ENCODE data around the gene UGT1A7.
"Not testable (repeated sequence)": the region's sequence is repeated elsewhere in the genome, so short reads cannot be mapped to it uniquely, and the experiment has no call there.

UGT1A7 gene

GRCh38 chr2:233681521-233682099, at the start of gene UGT1A7:
UGT1A7 (plus strand) TSS chr2:233681901; CDS start chr2:233681938, 37 bp downstream.
- DNase-seq = no peak

GRCh38 chr2:233636306-233636705, 45.4 kb upstream of the UGT1A7 start, which contains the start of gene UGT1A10:
UGT1A10 (plus strand) TSS chr2:233636448; CDS start chr2:233636523, 75 bp downstream.
- DNase-seq = not testable (repeated sequence)

GRCh38 chr2:233638836-233639235, 42.9 kb upstream of the UGT1A7 start:
- no peak for DNase-seq

- DNase-seq = no peak
Observed at GRCh38 chr2:233639860-233640259, 41.8 kb upstream of the UGT1A7 start.

- no peak for DNase-seq
Observed at GRCh38 chr2:233643128-233643527, 38.6 kb upstream of the UGT1A7 start.

GRCh38 chr2:233646033-233646432, 35.7 kb upstream of the UGT1A7 start:
- not testable (repeated sequence) for DNase-seq

GRCh38 chr2:233650981-233651380, 30.7 kb upstream of the UGT1A7 start:
- no peak for DNase-seq

- DNase-seq = no peak
Observed at GRCh38 chr2:233651430-233651829, 30.3 kb upstream of the UGT1A7 start.

GRCh38 chr2:233654501-233654900, 27.2 kb upstream of the UGT1A7 start:
- DNase-seq = no peak

- no peak for DNase-seq
Observed at GRCh38 chr2:233655043-233655442, 26.7 kb upstream of the UGT1A7 start.

- DNase-seq = not testable (repeated sequence)
Observed at GRCh38 chr2:233655943-233656342, 25.8 kb upstream of the UGT1A7 start.

GRCh38 chr2:233656443-233656842, 25.3 kb upstream of the UGT1A7 start:
- no peak for DNase-seq

GRCh38 chr2:233658610-233659009, 23.1 kb upstream of the UGT1A7 start:
- DNase-seq = no peak

- no peak for DNase-seq
Observed at GRCh38 chr2:233663911-233664310, 17.8 kb upstream of the UGT1A7 start.

- DNase-seq = no peak
Observed at GRCh38 chr2:233668605-233669260, 13.0 kb upstream of the UGT1A7 start.

- DNase-seq = no peak
Observed at GRCh38 chr2:233671290-233672161, 10.2 kb upstream of the UGT1A7 start, which contains the start of gene UGT1A9. UGT1A9 (plus strand) TSS chr2:233671898; CDS start chr2:233671935, 37 bp downstream.

GRCh38 chr2:233672886-233673285, 8.8 kb upstream of the UGT1A7 start:
- DNase-seq = no peak

- no peak for DNase-seq
Observed at GRCh38 chr2:233673896-233674295, 7.8 kb upstream of the UGT1A7 start.

GRCh38 chr2:233674314-233674713, 7.4 kb upstream of the UGT1A7 start:
- DNase-seq = no peak

- no peak for DNase-seq
Observed at GRCh38 chr2:233674995-233675394, 6.7 kb upstream of the UGT1A7 start.

GRCh38 chr2:233676046-233676445, 5.7 kb upstream of the UGT1A7 start:
- DNase-seq = no peak

GRCh38 chr2:233679196-233679595, 2.5 kb upstream of the UGT1A7 start:
- no peak for DNase-seq

- DNase-seq = no peak
Observed at GRCh38 chr2:233680361-233681045, 1.2 kb upstream of the UGT1A7 start.
